Epidermal melanocyte (primary cell): ENCODE data around the gene COL5A1.

Experiments
- DNase-seq: peaks from one replicate; pipeline ENCODE4 v3.0.0; 2011; ENCODE audit warnings: low spot score; ENCODE audit not compliant: insufficient read length

COL5A1 gene

GRCh38 chr9:134740071-134740470 lies 98.5 kb downstream of the COL5A1 start:
- no peak for DNase-seq

GRCh38 chr9:134741846-134742245 lies 100.2 kb downstream of the COL5A1 start:
- no peak for DNase-seq

DNA sequence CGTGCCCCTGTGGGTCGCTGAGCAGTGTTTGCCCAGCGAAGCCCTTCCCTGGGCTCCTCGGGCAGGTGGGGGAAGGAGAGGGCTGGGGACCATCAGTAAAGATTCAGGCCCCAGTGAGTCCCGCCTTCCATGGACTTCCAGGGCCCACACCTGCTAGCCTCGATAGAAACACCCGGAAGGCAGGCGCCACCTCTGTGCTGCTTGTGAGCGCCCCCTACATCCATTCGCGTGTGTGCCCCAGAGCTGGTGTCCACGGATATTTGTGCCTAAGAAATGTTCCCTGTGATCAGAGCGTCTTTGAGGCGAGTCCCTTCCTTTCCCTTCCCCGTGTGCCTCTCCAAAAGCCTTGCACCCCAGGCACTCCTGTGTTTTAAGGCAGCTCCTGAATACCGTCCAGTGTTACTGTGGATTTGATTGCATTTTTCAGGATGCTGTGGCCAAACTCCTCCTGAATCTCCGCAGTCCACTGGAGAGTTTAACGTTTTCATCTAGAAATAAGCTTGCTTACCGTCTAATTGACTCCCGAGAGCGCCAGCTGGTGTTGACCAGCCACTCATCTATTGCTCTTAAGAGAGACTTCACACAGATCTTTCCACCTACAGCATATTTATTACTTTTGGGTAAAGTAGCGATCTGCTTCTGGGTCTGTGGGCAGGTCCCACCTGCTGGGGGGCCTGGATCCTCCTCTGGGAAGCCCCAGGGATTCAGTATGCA lies 101.4 kb downstream of the COL5A1 start:
- DNase-seq = no peak

DNA sequence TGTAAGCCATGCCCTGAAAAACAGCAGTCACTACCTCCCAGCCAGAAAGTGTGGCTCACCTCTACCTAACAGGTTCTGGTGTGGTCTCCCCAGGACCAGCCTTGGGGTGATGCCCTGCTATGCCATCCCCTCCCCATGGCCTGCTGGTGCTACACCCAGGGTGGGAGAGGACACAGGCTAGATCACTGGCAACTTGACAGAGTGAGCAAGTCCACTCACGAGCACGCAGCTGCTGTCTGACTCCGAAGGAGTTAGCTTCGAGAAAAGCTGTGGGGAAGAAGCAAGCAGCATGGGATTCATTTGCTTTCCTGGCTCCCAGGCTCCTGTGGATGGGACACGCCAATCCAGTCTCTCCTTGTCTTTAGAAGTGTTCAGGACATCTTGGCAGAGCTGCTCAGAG lies 102.2 kb downstream of the COL5A1 start:
- no peak for DNase-seq

DNA sequence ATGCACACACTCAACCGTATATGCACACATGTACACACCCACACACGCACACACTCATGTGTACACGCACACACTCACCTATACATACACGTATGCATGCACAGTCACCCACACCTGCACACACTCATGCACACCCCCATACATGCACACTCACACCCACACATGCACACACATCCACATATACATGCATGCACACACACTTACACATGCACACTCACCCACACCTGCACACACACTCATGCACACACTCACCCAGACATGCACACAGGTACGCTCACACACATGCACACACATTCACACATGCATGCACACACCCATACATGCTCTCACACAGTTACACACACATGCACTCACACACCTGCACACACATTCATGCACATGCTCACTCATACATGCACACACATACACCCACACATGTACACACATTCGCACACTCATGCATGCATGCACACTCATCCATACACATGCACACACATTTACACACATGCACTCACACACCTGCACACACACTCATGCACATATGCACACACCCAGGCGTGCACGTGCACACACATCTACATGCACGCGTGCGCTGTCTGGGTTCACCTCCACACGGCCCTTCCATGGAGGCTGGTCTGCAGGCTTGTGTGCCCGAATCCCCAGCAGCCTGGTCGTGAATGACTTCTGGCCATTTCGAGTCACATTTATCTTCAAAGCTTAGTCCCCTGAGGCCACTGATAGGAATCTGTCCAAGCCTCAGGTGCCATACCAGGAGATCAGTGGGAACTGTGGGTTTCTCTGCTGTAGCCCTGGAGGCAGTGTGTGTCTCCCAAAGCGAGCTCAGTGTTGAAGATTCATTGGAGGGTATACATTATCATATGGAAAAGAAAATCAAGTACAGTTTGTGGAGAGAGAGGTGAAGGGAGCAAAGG lies 103.0 kb downstream of the COL5A1 start:
- DNase-seq = no peak

- no peak for DNase-seq
These were observed 106.4 kb downstream of the COL5A1 start for GRCh38 chr9:134747951-134748489.

DNA sequence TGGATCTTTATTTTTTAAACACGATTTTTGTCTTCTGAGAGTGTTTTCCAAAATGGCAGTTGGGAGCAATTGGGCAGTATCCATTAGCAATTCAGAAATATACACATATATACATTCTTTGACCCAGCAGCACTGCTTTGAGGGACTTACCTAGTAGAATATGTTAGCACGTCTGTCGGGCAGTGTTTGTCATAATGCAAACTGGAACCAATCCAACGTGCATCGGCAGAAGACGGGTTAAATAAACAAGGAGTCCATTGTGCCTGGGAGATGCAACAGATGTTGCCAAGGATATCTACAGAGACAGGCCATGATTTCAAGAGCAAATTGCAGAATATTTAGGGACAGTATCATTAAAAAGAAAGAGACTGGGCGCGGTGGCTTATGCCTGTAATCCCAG lies 107.0 kb downstream of the COL5A1 start:
- no peak for DNase-seq

GRCh38 chr9:134750450-134751155 lies 109.0 kb downstream of the COL5A1 start:
- no peak for DNase-seq

DNA sequence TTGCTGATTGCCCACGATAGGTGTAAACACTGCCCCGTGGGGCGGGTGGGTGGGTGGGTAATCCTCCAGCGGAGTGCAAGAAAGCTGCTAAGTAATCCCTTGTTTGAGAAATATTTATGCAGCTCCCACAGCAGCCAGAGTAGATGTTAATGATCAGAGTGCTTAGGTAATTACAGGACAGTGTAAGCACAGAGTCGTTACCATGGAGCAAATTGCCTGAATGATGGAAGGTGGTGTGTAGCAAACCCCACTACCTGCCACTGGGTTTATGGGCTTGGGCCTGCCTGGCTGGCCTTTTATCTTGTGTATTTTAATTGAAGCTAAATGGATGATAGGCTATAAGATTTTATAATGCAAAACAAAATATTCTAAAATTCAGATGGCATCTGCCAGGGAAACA lies 110.0 kb downstream of the COL5A1 start:
- DNase-seq = no peak

GRCh38 chr9:134752471-134753168 lies 111.0 kb downstream of the COL5A1 start:
- DNase-seq = no peak

DNA sequence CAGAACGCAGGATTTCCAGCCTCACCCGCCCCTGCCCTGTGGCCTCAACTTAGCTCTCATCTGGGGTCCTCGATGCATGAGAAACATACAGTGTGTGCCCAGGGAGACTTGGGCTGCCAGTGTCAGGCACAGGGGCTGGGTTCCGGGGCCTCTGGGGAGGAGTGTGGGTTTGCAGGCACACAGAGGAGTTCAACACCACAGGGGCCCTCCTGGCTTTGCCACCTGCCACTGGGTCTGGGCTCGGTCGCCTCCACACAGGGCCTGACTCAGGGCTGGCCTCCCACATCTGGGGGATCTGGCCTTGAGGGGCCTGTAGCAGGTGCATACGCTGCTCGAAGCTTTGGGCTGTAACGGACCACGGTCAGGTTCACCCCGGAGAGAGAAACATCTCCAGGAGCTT lies 111.6 kb downstream of the COL5A1 start:
- no peak for DNase-seq

DNA sequence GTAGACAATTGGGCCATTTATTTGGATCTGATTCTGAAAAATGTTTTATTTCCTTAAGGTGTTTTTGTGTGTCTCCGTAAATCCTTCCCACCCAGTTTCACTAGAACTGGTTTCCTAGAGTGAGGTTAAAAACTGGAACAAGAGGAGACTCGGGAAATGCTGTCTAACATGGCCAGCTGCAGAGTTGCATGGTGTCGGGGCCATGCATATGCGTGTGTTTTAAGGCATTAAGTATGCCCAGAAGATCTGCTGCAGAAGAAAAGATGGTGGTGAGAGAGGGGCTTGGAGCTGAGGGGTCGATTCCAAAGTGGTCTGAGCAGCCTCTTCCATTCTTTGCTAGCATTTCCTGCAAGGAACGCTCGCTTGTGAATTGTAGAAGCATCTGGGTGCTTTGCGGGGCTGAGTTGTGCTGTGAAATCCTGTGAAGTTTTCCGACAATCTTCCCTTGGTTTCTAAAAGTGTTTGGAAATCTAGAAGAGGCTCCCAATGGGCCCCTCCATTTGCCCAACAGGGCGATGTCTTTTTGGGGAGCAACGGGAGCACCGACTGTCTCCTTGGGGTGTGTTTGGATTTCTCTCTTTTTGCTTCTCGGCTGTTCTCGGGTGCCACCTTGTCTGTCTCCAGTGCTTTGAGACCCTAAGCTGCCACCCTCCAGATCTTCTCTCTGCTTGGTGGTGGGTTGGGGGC lies 113.8 kb downstream of the COL5A1 start:
- no peak for DNase-seq

GRCh38 chr9:134756098-134756497 lies 114.5 kb downstream of the COL5A1 start:
- DNase-seq = no peak

GRCh38 chr9:134757216-134757975 lies 115.8 kb downstream of the COL5A1 start:
- no peak for DNase-seq

GRCh38 chr9:134758949-134759607 lies 117.5 kb downstream of the COL5A1 start:
- DNase-seq = no peak

GRCh38 chr9:134759913-134760312 lies 118.3 kb downstream of the COL5A1 start:
- DNase-seq = no peak

DNA sequence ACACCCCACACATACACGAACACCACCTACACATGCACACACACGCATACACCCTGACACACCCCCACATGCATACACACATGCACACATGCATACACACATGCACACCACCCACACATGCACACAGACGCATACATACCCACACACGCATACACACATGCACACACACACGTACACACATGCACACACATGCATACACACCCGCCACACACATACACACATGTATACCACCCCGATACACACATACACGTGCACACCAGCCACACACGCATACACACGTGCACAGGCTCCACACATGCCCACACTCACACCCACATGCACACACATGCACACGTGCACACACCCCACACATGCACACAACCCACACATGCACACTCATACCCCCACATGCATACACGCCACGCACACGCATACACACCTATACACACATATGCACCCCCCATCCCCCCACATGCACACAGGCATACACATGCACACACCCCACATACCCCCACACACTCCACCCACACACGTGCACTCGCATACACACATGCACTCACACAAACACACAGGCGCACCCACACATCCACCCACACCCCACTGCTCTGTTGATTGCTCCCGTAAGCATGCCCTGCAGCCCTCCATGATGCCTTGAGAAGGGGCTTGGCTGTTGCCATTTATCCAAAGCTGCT lies 119.3 kb downstream of the COL5A1 start:
- DNase-seq = no peak

DNA sequence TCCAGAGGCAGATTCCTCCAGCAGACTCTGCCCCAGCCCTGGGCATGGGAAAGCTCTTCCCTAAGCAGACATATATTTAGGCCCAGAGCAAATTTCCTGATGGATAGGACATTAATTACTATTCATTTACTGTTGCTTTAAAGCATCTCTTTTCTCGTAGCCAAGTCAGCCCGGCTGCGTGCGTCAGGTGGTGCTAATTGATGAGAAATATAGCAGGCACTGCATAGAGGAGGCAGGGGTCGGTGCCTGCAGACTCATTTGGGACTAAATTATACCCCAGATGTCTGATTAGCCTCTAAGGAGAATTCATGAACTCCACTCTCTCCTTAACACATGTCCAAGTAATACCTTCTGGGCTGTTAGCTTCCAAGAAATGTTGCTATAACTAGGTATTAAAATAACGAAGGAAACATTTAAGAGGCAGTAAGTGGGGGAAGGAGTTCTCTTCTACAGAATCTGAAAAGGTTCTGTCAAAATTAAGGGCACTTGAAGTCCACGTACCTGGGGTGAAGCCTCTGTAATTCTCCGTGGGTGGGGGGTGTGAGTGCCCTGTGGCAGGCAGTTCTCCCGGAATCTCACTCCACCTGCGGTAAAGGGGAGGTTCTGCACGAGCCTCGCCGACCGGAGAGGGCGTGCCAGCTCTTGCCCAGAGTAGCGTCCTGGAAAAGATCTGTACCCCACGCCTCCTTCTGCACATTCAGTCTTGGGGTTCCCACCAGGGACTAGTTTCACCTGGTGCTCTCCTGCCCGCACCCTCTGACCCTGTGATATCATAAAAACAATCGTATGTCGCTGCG lies 123.1 kb downstream of the COL5A1 start:
- no peak for DNase-seq
